K562 (cell line): ENCODE data around the gene ELMO1. TPM values are rescaled to one million over a fixed set of nuclear protein-coding genes. Genes with fewer than 3 reads are reported as not detected.

Experiments used
- ATAC-seq: fragments of 200-7000 bp; cut with Tn5 transposase; 3 replicates; pipeline ENCODE4 v1.9.1; 2020; ENCODE audit warnings: moderate library complexity
- BruUV-seq: library from RNA; stranded (reverse); fragments of 400-500 nt; replicated peaks from 2 replicates; lab custom pipeline; 2021; lab: Mats Ljungman, UMichigan
- CTCF ChIA-PET: fragments of 300-600 bp; formaldehyde crosslinking; extraction: SDS; loops from one replicate; lab custom pipeline; 2021; ENCODE audit warnings: low intra/inter-chr PET ratio; lab: Yijun Ruan, JAX
- POLR2A ChIA-PET: fragments of 300-600, 350-650 bp; sonication (Branson Sonifier 250); formaldehyde crosslinking; extraction: SDS; loops from one replicate; lab custom pipeline; 2021; ENCODE audit warnings: antibody characterized with exemption, inconsistent platforms; lab: Yijun Ruan, JAX
- DNase-seq, 4 experiments: peaks; one replicate each; pipeline versions ENCODE4 v3.0.0 to v3.0.0-alpha.2; 2011 to 2018; ENCODE audit warnings: low spot score in 3 of 4, mixed read lengths in 3 of 4; ENCODE audit errors: extremely low read depth in 1 of 4
- FAIRE-seq: peaks from 2 replicates; lab custom pipeline; 2011; peaks lifted over from hg19 to GRCh38; lab: Jason Lieb, UNC
- H2AFZ ChIP-seq: 2 replicates; pipeline ENCODE4 v1.6.0; 2011; ENCODE audit warnings: low read depth, low read length, control low read depth, inconsistent platforms
- H3K27ac ChIP-seq: fragments of 200-600 bp; 3 replicates; pipeline ENCODE4 v1.8.0; 2011; ENCODE audit warnings: low read depth, mild to moderate bottlenecking, control low read depth, inconsistent platforms, low read length, moderate library complexity, mixed read lengths; ENCODE audit errors: extremely low read depth
- H3K27me3 ChIP-seq, 2 experiments: fragments of 300-600 bp in 1 of 2; 2 replicates in 1 of 2; 3 replicates in 1 of 2; pipeline versions ENCODE4 v1.6.0 to v1.8.0; 2011; ENCODE audit warnings: inconsistent platforms in 2 of 2, low read length in 2 of 2, mild to moderate bottlenecking in 1 of 2, mixed read lengths in 1 of 2, moderate library complexity in 1 of 2; ENCODE audit not compliant: control insufficient read depth in 2 of 2, insufficient read depth in 2 of 2
- H3K36me3 ChIP-seq: fragments of 300-600 bp; 3 replicates; pipeline ENCODE4 v1.8.0; 2011; ENCODE audit warnings: mild to moderate bottlenecking, low read length, inconsistent platforms; ENCODE audit not compliant: control insufficient read depth, insufficient read depth
- H3K4me1 ChIP-seq, 2 experiments: fragments of 200-600 bp in 1 of 2; replicated peaks in 1 of 2; 2 replicates in 1 of 2; 3 replicates in 1 of 2; pipeline versions ENCODE4 v1.5.1 to v1.8.0; 2011; ENCODE audit warnings: inconsistent platforms in 2 of 2, low read length in 2 of 2, mild to moderate bottlenecking in 1 of 2, mixed read lengths in 1 of 2, moderate library complexity in 1 of 2; ENCODE audit not compliant: control insufficient read depth in 2 of 2, insufficient read depth in 2 of 2
- H3K4me2 ChIP-seq: 2 replicates; pipeline ENCODE4 v1.6.1; 2011; ENCODE audit warnings: low read length, control low read depth, inconsistent platforms, mixed read lengths; ENCODE audit not compliant: insufficient read depth
- H3K4me3 ChIP-seq: fragments of 200-600 bp; sonication (generic), shearing (Covaris generic); 2 replicates; pipeline ENCODE4 v1.5.1; 2016; ENCODE audit warnings: control low read depth, inconsistent platforms
- H3K79me2 ChIP-seq: fragments of 200-600 bp; 3 replicates; pipeline ENCODE4 v1.8.0; 2011; ENCODE audit warnings: low read length, inconsistent platforms; ENCODE audit not compliant: control insufficient read depth, insufficient read depth
- H3K9ac ChIP-seq, 2 experiments: 2 replicates each; pipeline versions ENCODE4 v1.6.0 to v1.6.1; 2011; ENCODE audit warnings: low read depth in 2 of 2, low read length in 2 of 2, control low read depth in 1 of 2, inconsistent platforms in 1 of 2, mild to moderate bottlenecking in 1 of 2, mixed read lengths in 1 of 2; ENCODE audit not compliant: insufficient read depth in 1 of 2
- H3K9me1 ChIP-seq: one replicate; pipeline ENCODE4 v1.6.0; 2011; ENCODE audit warnings: inconsistent platforms, mild to moderate bottlenecking, low read length, moderate library complexity; ENCODE audit not compliant: control insufficient read depth, insufficient read depth
- H3K9me3 ChIP-seq: replicated peaks from 2 replicates; pipeline ENCODE4 v1.5.1; 2011; ENCODE audit warnings: low read depth, low read length, inconsistent platforms; ENCODE audit not compliant: control insufficient read depth, insufficient read depth
- H4K20me1 ChIP-seq: replicated peaks from 2 replicates; pipeline ENCODE4 v1.6.1; 2011; ENCODE audit warnings: low read length, inconsistent platforms, mixed read lengths; ENCODE audit not compliant: control insufficient read depth, insufficient read depth
- CEBPG ChIP-seq, 3 experiments: fragments of 200-800 bp in 1 of 3; sonication (Bioruptor generic) in 1 of 3; sonication (generic) in 1 of 3; formaldehyde crosslinking in 1 of 3; IDR thresholded peaks in 2 of 3; conservative IDR thresholded peaks in 1 of 3; 2 replicates each; pipeline versions ENCODE4 v1.6.1 to v1.8.0; 2016 to 2022; ENCODE audit warnings: missing compliant biosample characterization in 2 of 3, missing genetic modification characterization in 2 of 3, mild to moderate bottlenecking in 1 of 3, missing genetic modification reagents in 1 of 3
- KLF1 ChIP-seq: fragments of 450-650 bp; IDR thresholded peaks from 2 replicates; pipeline ENCODE4 v1.6.1; 2016; ENCODE audit warnings: missing genetic modification characterization, missing compliant biosample characterization
- PHB2 ChIP-seq: fragments of 450-650 bp; IDR thresholded peaks from 2 replicates; pipeline ENCODE4 v1.6.1; 2017; ENCODE audit warnings: low read depth
- PHF8 ChIP-seq: fragments of 200-600 bp; sonication (generic); IDR thresholded peaks from 2 replicates; pipeline ENCODE4 v1.6.1; 2012; ENCODE audit warnings: mixed run types, mild to moderate bottlenecking, inconsistent platforms, low read length, moderate library complexity, borderline replicate concordance
- RNF2 ChIP-seq: sonication (generic); IDR thresholded peaks from 2 replicates; pipeline ENCODE4 v1.6.1; 2016
- XRCC5 ChIP-seq: fragments of 200-400 bp; formaldehyde crosslinking; IDR thresholded peaks from 2 replicates; pipeline ENCODE4 v1.6.1; 2017; ENCODE audit warnings: low read depth, mild to moderate bottlenecking, low read length
- YY1 ChIP-seq, 3 experiments: IDR thresholded peaks; 2 replicates each; pipeline ENCODE4 v1.6.1; 2011; ENCODE audit warnings: low read length in 2 of 3, mild to moderate bottlenecking in 2 of 3, moderate library complexity in 2 of 3, borderline replicate concordance in 1 of 3, control low read depth in 1 of 3, low read depth in 1 of 3; ENCODE audit not compliant: insufficient read depth in 3 of 3, insufficient replicate concordance in 2 of 3, control insufficient read depth in 1 of 3, insufficient read length in 1 of 3; ENCODE audit errors: extremely low read depth in 1 of 3
- ZKSCAN3 ChIP-seq: fragments of 250-450 bp; sonication (Bioruptor Pico); IDR thresholded peaks from 2 replicates; pipeline ENCODE4 v1.4.0; 2020
- ZNF263 ChIP-seq: sonication (generic); formaldehyde crosslinking; IDR thresholded peaks from 2 replicates; pipeline ENCODE4 v1.8.0; 2022; ENCODE audit warnings: mild to moderate bottlenecking, missing genetic modification reagents, borderline replicate concordance
- ZSCAN32 ChIP-seq: fragments of 450-650 bp; formaldehyde crosslinking; IDR thresholded peaks from 2 replicates; pipeline ENCODE4 v1.4.0; 2020; ENCODE audit warnings: mild to moderate bottlenecking, moderate library complexity
- WGBS: fragments of 100-300 bp; shearing (Covaris generic); methylation state at CpG from one replicate; pipeline ENCODE4 v1.1.6; 2016; ENCODE audit warnings: low coverage, mixed read lengths; ENCODE audit not compliant: insufficient coverage; ENCODE audit errors: missing lambda C conversion rate; 5-methylcytosine and 5-hydroxymethylcytosine counted together
- in situ Hi-C: fragments of 300-500 bp; cut with MboI; formaldehyde crosslinking; loops from 4 replicates; pipeline ENCODE4 v1.15.0; 2018; ENCODE audit warnings: inconsistent platforms, mixed read lengths
- intact Hi-C: fragments of 100-400 bp; cut with micrococcal nuclease; formaldehyde crosslinking; loops from 2 replicates; pipeline ENCODE4 v1.14.2; 2022
- polyA plus RNA-seq, 8 experiments: library from polyadenylated mRNA; depleted of rRNA in 4 of 8; stranded (reverse) in 5 of 8; unstranded in 3 of 8; fragments of >200 nt; fragmentation: Nextera tagmentation in 2 of 8; fragmentation: Illumina TruSeq in 1 of 8; extraction: Ambion mirVana in 2 of 8; extraction: Trizol in 1 of 8; gene quantifications; 2 replicates each; pipeline versions ENCODE4 v1.2.1 to v1.2.3, GENCODE V29; 2011 to 2014; ENCODE audit warnings: inconsistent platforms in 1 of 8, missing spikeins in 1 of 8
- total RNA-seq, 7 experiments: library from RNA; depleted of rRNA in 6 of 7; stranded (reverse); fragments of >200 nt in 6 of 7; fragmentation: Illumina TruSeq in 2 of 7; extraction: Trizol in 2 of 7; gene quantifications; 2 replicates each; pipeline versions ENCODE4 v1.2.1 to v1.2.3, GENCODE V29; 2011 to 2021; ENCODE audit warnings: low replicate concordance in 1 of 7
- TF ChIP-seq, protein P1 (sequence below): fragments of 450-650 bp; formaldehyde crosslinking; IDR thresholded peaks from 2 replicates; pipeline ENCODE4 v1.4.0; 2020; ENCODE audit warnings: mild to moderate bottlenecking
- TF ChIP-seq, protein P2 (sequence below), 2 experiments: IDR thresholded peaks; 2 replicates each; pipeline ENCODE4 v1.6.1; 2011; ENCODE audit warnings: borderline replicate concordance in 1 of 2, control low read depth in 1 of 2, low read depth in 1 of 2, low read length in 1 of 2, mild to moderate bottlenecking in 1 of 2, mixed read lengths in 1 of 2, moderate library complexity in 1 of 2; ENCODE audit not compliant: insufficient read depth in 1 of 2, insufficient read length in 1 of 2, poor library complexity in 1 of 2, severe bottlenecking in 1 of 2; ENCODE audit errors: extremely low read depth in 1 of 2
- TF ChIP-seq, protein P3 (sequence below): IDR thresholded peaks from 2 replicates; pipeline ENCODE4 v1.6.1; 2016; ENCODE audit warnings: missing genetic modification characterization, missing compliant biosample characterization
- TF ChIP-seq, protein P4 (sequence below): sonication (generic); formaldehyde crosslinking; IDR thresholded peaks from 2 replicates; pipeline ENCODE4 v1.8.0; 2022; ENCODE audit warnings: missing genetic modification reagents, mild to moderate bottlenecking, borderline replicate concordance

The ELMO1 gene
- total and polyA plus RNA-seq, 9 of the 15 experiments (the other 6 are each of a cell fraction or from before 2014, with no cell fraction given): 0.36 to 7.2 (median 3.6) TPM

DNA sequence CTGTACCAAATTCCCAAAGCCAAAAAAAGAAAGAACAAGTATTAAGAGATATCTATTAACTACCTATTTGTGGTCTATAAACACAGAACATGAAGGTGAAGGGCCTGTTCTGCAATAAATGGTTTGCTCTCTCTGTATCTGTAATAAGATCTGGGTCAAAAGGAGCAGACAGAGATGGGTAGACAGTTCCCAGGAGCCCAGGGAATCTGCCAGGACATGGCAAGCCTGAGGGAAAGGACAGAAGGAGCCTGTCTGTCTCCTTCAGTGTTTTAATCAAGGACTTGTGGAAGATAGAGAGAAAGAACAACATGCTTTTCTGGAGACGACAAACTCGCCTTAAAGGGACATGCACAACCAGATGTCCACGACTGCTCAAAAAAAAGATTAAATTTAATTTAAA is 165.7 kb downstream of the ELMO1 start:
- in situ Hi-C loops: no loop called here
- intact Hi-C loops: loop anchor here (5.0 kb wide), 3 partner anchors 69 to 549 kb away; no protein-coding TSS in a partner anchor
- ChIA-PET POLR2A (interaction anchor here (0.7 kb wide), 1 partner anchor 52 kb away, joined by 3 read pairs; no protein-coding TSS in a partner anchor), CTCF (no interaction called here)
- Histone ChIP-seq H2AFZ (no peak overlapping the region), H3K27me3 (peaks cover 0 to 8% of the 10 kb centered on the region in 2 experiments; a peak in 2 of 5 replicates), H3K9ac (no peak overlapping the region), H3K9me1 (no peaks in the 10 kb centered on the region), H4K20me1 (no peaks in the 10 kb centered on the region), H3K4me2 (no peak overlapping the region), H3K4me3 (no peak overlapping the region), H3K4me1 (no peaks in the 10 kb centered on the region), H3K36me3 (no peaks in the 10 kb centered on the region), H3K79me2 (no peaks in the 10 kb centered on the region), H3K27ac (no peak overlapping the region), H3K9me3 (no peaks in the 10 kb centered on the region)
- WGBS: 0% methylated on average over 3 of the region's 3 CpGs
- DNase-seq: no peak
- no TSS peak for BruUV-seq
- FAIRE-seq: no peak
- no peak for ATAC-seq
- TF ChIP-seq, protein P1, sequence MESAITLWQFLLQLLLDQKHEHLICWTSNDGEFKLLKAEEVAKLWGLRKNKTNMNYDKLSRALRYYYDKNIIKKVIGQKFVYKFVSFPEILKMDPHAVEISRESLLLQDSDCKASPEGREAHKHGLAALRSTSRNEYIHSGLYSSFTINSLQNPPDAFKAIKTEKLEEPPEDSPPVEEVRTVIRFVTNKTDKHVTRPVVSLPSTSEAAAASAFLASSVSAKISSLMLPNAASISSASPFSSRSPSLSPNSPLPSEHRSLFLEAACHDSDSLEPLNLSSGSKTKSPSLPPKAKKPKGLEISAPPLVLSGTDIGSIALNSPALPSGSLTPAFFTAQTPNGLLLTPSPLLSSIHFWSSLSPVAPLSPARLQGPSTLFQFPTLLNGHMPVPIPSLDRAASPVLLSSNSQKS (CRISPR knock-in tag): no peak
- TF ChIP-seq CEBPG (CRISPR knock-in tag; IDR thresholded peaks at IDR 0.05) (no peak), CEBPG (tag; conservative IDR thresholded peaks at IDR 0.05 in 1 of 2, IDR thresholded peaks at IDR 0.05 in 1 of 2) (no peak), ZNF263 (no peak), KLF1 (tag) (no peak), PHF8 (no peak), RNF2 (no peak), ZKSCAN3 (no peak), ZSCAN32 (CRISPR knock-in tag) (no peak), PHB2 (no peak), XRCC5 (no peak), YY1 (IDR thresholded peaks at IDR 0.05; ENCODE audit: borderline replicate concordance in 1 of 3, control insufficient read depth in 1 of 3, extremely low read depth in 1 of 3, insufficient read depth in 3 of 3, insufficient read length in 1 of 3, insufficient replicate concordance in 2 of 3, low read depth in 1 of 3, low read length in 2 of 3) (no peak)
- TF ChIP-seq, protein P2, sequence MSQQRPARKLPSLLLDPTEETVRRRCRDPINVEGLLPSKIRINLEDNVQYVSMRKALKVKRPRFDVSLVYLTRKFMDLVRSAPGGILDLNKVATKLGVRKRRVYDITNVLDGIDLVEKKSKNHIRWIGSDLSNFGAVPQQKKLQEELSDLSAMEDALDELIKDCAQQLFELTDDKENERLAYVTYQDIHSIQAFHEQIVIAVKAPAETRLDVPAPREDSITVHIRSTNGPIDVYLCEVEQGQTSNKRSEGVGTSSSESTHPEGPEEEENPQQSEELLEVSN (IDR thresholded peaks at IDR 0.05; ENCODE audit: borderline replicate concordance in 1 of 2, extremely low read depth in 1 of 2, insufficient read depth in 1 of 2, insufficient read length in 1 of 2, low read depth in 1 of 2, low read length in 1 of 2, poor library complexity in 1 of 2, severe bottlenecking in 1 of 2): no peak
- TF ChIP-seq, protein P3, sequence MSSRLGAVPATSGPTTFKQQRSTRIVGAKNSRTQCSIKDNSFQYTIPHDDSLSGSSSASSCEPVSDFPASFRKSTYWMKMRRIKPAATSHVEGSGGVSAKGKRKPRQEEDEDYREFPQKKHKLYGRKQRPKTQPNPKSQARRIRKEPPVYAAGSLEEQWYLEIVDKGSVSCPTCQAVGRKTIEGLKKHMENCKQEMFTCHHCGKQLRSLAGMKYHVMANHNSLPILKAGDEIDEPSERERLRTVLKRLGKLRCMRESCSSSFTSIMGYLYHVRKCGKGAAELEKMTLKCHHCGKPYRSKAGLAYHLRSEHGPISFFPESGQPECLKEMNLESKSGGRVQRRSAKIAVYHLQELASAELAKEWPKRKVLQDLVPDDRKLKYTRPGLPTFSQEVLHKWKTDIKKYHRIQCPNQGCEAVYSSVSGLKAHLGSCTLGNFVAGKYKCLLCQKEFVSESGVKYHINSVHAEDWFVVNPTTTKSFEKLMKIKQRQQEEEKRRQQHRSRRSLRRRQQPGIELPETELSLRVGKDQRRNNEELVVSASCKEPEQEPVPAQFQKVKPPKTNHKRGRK (tag): no peak
- TF ChIP-seq, protein P4, sequence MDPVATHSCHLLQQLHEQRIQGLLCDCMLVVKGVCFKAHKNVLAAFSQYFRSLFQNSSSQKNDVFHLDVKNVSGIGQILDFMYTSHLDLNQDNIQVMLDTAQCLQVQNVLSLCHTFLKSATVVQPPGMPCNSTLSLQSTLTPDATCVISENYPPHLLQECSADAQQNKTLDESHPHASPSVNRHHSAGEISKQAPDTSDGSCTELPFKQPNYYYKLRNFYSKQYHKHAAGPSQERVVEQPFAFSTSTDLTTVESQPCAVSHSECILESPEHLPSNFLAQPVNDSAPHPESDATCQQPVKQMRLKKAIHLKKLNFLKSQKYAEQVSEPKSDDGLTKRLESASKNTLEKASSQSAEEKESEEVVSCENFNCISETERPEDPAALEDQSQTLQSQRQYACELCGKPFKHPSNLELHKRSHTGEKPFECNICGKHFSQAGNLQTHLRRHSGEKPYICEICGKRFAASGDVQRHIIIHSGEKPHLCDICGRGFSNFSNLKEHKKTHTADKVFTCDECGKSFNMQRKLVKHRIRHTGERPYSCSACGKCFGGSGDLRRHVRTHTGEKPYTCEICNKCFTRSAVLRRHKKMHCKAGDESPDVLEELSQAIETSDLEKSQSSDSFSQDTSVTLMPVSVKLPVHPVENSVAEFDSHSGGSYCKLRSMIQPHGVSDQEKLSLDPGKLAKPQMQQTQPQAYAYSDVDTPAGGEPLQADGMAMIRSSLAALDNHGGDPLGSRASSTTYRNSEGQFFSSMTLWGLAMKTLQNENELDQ: no peak
